Measurements from ENCODE around the gene MORN4.
"Not testable (repeated sequence)": the region's sequence is repeated elsewhere in the genome, so short reads cannot be mapped to it uniquely, and the experiment has no call there.

The MORN4 gene

GRCh38 chr10:97596101-97597082 is 36.9 kb downstream of the MORN4 start:
- no peak for DNase-seq

DNA sequence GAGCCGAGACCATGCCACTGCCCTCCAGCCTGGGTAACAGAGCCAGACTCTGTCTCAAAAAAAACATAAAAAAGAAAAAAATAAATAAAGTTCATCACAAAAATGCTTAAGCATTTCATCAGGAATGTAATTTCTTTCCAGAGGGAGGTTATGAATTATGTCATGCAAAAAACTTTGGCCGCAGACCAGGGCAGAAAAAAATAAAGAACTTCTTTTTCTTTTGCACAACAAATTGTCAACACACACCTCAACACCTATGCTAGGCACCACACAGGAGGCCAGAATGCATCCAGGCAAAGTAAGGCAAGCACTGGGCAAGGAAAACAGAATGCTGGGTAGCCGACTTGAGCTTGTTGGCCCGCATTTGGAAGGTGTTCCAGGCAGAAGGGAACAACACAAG is 39.9 kb downstream of the MORN4 start:
- DNase-seq, result no peak

DNA sequence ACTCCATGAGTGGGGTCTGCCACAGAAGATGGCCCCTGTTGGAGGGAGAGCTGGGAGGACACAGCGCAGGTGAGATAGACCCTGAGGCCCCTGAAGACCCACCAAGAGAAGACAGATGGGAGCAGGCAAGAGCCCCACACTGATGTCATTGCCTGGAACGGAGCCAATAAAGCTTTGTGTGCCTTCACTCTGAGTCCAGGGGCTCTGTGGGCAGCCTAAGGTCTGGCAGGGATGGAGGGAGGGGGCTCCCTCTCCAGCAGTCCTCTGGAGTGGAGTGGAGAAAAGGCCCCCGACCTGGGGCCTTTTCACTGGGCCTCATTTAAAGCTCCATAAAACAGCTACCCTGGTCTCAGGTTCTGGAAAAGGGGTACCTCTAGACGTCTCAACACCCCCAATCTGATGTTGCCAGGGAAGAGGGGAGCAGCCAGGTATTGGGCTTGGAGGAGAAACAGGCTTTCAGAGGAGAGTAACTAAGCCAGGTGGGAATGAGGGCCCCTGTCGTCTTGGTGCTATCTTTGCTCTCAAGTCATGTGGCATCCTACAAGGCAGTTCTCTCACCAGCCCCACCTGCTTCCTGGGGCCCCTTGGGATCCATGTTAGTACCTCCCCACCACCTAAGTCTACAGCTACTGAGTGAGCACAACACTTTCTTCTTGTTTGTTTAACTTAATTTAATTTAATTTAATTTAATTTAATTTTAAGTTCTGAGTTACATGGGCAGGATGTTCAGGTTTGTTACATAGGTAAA is 42.4 kb downstream of the MORN4 start:
- DNase-seq, result no peak

- no peak for DNase-seq
Measured at GRCh38 chr10:97590082-97590747, 43.1 kb downstream of the MORN4 start.

GRCh38 chr10:97589479-97589878 is 43.8 kb downstream of the MORN4 start, which contains the start of gene C10orf62:
Gene C10orf62 (plus strand): TSS chr10:97589721. CDS start chr10:97589898, 177 bp downstream.
- no peak for DNase-seq

- no peak for DNase-seq
Measured at GRCh38 chr10:97587183-97587582, 46.1 kb downstream of the MORN4 start.

DNA sequence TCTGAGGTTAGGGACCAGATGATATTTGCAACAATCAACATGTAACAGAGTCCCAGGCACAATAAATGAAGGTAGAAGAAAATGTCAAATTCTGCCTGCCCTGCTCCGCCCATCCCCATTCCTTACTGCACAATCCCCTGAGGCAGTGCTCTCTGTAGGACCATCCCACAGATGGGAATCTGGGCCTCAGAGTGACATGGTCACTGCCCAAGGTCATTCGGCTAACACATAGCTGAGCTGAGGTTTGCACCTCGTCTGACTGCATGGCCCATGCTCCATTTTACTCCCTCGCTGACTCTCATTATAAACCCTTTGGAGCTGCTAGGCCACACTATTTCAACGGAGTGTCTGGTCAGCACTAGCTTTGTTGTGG is 47.9 kb downstream of the MORN4 start:
- DNase-seq, result no peak

- no peak for DNase-seq
Measured at GRCh38 chr10:97584798-97585438, 48.4 kb downstream of the MORN4 start.

DNA sequence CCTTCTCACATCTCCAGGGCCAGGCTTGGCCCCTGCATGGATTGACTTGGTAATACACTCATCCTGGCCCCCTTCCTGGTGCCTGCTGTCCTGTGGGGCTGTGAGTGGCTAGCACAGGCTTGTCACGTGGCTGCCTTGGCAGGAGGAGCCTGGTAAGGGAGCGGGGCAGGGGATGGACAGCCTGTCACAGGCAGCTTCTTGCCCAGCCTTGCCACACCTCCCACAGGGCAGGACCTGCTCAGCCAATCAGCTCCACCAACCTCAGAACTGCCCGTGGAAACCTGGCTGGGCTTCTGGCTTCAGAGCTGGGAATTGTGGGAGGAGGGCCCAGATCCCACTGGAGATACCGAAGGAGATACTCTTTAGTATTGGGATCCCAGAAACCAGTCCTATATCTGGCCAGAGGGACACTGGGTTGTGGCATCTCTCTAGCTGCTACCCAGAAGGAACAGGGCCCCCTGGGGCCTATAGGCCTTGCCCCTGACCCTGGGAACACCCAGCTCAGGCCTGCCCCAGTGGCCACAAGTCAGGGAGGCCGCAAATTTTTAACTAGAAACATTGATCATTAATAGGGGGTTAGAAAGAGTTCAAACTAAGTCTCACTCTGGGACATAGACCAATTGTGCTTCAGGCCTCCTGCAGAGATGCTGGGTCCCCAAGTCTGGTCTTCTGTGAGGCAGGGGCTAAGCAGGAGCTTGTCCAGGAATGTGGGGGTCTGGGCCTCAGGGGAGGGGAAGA is 49.1 kb downstream of the MORN4 start, which contains the start of gene HOGA1:
TSS of gene HOGA1 (plus strand) at position 330 of the 738 bp plus-strand sequence. CDS start at position 645, 315 bp downstream.
- DNase-seq, result no peak

- DNase-seq, result no peak
Measured at GRCh38 chr10:97583476-97583875, 49.8 kb downstream of the MORN4 start.

GRCh38 chr10:97582169-97582568 is 51.1 kb downstream of the MORN4 start:
- DNase-seq, result no peak

GRCh38 chr10:97580421-97581367 is 52.6 kb downstream of the MORN4 start:
- DNase-seq, result no peak

DNA sequence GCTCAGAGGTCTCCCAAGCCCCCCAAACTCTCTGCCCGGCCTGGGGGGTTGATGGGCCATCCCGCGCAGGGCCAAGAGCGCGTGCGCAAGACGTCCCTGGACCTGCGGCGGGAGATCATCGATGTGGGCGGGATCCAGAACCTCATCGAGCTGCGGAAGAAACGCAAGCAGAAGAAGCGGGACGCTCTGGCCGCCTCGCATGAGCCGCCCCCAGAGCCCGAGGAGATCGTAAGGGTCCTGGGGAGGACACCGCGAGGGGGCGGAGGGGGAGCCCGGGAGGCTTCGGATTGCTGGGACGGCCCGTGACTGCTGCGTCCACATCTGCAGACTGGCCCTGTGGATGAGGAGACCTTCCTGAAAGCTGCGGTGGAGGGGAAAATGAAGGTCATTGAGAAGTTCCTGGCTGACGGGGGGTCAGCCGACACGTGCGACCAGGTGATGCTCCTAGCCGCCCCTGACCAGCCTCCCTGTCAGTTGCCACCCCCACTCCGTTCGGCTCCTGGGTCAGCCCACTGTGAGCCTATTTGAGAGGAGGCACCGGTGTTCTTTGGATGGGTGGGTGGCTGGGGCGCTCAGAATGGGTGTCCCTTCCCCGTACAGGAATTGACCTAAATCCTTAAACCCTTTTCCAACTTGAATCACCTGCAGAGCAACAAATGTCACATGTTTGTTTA is 55.0 kb downstream of the MORN4 start:
- DNase-seq, result no peak

DNA sequence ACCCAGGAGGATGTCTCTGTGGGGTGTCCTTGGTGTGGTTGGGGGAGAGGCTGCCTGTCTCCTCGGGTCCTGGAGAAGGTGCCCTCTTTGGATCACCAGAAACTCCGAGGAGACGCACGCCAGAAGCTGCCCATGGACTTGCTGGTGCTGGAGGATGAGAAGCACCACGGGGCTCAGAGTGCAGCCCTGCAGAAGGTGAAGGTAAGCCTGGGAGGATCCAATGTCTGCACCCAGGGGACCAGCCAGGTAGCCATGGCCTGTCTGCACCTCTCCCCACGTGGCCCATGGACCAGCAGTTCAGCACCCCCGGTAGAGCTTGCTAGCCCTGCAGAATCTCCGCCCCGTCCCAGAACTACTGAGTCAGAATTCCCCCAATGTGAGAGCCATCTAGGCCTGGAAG is 55.6 kb downstream of the MORN4 start:
- DNase-seq, result no peak

DNA sequence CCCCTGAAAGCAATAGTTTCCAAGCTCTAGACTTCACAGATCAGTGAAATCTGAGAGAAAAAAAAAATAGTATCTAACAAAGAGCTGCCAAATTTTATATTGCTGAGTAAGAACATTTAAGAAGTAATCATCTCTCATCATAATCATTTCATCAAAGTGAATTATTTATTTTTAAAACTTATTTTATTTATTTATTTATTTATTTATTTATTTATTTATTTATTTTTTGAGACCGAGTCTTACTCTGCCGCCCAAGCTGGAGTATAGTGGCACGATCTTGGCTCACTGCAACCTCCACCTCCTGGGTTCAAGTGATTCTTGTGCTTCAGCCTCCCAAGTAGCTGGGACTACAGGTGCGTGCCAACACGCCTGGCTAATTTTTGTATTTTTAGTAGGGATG is 56.8 kb downstream of the MORN4 start:
- not testable (repeated sequence) for DNase-seq

DNA sequence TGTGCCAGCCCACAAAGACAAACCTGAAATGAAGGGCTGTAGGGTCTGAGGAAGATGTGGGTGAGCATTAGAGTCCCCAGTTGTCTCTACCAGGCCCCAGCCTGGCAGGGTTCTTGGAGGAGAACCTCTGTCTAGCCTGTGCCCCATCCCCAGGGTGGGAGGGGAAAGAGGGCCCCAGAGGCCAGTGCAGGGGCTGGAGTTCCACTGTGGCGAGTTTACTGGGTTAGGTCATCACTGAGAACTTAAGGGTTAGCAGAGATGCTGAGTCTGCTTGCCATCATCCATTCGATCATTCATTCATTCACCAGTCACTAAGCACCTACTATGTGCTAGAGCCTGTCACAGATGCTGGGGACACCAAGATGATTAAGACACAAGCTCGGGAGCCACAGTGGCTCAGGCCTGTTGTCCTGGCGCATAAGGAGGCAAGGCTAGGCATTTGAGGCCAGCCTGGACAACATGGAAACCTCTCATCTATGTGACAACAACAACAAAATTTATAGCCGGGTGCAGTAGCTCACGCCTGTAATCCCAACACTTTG is 58.1 kb downstream of the MORN4 start:
- no peak for DNase-seq

GRCh38 chr10:97574374-97575126 is 58.8 kb downstream of the MORN4 start:
- DNase-seq, result no peak

- DNase-seq, result no peak
Measured at GRCh38 chr10:97573672-97574071, 59.6 kb downstream of the MORN4 start.

DNA sequence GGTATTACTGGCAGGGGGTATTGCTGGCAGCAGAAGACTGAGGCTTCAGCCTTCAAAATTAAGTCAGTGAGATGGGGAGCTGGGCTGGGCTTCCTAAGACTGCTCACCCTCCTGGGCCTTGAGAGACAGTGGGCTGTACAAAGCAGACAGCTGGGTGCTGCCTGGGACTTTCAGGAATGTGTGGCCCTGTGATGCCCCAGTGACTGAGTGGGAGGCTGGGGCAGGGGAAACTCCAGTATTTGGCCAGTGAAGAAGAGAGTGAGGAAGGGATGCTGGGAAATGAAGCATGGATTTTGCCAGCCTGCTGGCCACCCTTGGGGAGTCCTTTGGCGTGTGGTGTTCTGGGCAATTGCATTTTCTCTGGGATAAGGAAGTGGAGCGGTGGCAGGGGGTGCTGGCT is 60.3 kb downstream of the MORN4 start:
- DNase-seq, result no peak
